HG02759 (cell line): ENCODE results near the gene FAM234B.

Experiments used
- ATAC-seq: cut with Tn5 transposase; IDR thresholded peaks from one replicate; pipeline ENCODE4 v1.9.1; 2021; ENCODE audit warnings: mild to moderate bottlenecking, moderate library complexity; ENCODE audit not compliant: unreplicated experiment

FAM234B gene

DNA sequence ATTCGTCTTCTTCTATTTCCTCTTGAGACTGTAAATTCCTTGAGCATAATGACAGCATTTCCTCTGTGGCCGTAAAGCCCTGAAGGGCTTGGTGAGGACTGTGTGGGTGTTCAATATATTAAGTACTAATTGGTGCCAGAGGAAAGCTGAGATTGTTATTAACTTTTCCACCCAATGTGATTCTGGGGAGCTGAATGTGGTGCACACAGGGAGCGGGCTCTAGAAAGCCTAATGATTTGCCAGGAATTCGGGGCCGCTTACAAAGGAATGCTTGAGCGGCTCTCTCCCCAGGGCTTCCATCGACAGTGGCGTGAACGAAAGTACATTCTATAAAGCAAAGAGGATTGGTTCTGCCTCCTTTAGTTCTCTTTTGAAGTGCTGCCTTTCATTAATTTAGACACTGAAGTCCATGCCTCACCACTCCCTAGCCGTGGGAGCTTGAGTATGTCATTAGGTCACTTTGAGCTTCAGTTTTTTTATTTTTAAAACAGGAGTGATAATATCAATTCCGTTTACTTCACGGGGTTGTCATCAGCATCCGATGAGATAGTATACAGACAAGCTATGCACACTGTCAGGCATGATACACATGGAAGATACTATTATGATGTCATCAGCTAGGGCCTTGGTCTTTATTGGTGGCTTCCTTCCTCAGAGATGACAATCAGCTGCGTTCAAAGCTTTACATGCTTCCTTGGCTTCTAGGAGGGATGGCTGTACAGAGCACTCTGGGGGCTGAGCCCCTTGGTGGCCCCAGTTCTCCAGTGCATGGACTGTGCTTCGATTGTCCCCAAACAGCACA, 70.3 kb downstream of the FAM234B start:
- no peak for ATAC-seq

DNA sequence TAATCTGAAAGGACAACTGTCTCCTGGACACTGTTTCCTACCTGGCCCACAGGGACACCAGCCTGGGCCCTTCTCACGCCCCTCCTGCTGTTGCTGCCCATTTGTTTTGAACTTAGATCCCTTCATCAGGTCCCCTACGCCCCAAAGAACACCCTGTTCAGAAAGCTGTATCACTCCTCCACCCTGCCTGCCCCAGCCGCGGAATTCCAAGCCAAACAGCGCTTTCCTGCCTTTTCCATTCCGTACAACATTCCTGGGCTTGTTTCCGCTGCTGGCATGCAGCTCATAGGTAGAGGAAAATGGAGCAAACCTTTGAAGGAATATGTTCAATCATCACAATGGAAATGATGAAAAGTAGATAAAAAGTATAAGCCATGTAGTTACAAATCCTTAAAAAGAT, 72.1 kb downstream of the FAM234B start:
- no peak for ATAC-seq

DNA sequence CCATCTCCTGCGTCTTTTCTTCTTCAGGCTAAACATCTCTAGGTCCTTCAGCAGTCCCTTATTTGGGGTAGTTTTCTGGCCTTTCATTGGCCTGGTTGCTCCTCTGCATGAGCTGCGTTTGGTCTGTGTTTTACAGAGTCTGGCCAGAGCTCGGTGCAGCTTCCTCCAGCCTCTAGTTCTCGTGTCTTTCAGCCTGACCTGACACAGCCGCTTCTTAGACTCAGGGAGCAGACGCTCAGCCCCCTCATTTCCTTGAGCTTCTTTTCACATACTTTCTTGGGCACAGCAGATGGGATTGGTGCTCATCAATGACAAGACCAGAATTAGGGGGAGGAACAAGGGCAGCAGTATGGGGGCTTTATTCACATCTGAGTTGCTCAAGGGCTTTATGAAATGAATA, 72.8 kb downstream of the FAM234B start:
- no peak for ATAC-seq

DNA sequence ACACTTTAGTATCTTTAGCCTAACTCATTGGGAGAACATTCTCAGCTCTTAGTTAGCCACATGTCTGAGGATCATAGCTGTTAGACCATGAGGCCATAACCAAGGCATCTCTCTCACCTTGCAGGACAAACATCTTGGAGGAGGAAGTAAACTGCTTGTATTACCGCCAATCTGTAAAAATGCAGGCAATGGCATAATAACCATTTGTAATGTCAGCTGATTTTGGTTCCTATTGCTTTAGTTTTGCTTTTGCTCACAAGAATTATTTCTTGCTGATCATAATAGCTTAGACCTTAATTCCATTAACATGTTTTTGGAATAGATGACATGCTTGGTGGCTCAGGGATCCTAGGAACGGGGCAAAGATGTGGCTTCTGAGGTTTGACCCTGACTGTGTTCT, 75.6 kb downstream of the FAM234B start:
- ATAC-seq = no peak

DNA sequence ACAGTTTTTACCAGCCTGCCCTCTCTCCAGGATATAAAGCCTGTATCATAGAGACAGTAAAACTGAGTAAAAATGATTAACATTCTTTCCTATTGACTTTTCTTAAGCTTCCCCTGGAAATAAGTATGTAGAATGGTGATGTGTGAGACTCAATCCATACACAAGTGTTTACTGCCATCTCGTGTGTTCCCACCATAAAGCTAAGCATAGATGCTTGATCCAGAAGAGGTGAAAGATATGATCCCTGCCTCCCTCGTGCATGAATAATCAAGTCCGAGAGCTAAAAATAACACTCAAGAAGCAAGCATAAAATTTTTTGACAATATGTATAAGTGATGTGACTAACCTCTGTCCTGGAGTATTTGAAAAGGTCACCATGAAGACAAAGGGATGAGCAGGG, 76.2 kb downstream of the FAM234B start:
- no peak for ATAC-seq

DNA sequence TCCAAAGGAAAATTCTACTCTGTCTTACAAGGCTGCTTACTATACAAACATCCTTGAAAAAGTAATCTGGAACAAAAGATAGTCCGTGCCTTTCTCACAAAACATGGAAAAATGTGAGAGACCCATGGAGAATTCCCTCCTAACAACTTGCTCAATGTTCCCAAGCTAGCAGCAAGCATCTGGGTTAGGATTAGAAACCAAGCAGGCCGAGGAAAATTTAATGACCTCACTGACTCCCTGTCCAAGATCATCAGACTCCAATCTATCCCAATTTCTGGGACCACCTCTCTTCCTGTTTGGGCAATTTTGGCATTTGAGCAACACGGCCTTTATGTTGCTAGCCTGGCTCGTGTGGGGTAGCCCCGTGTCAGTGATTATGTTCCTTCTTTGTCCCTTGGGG, 77.4 kb downstream of the FAM234B start:
- no peak for ATAC-seq

DNA sequence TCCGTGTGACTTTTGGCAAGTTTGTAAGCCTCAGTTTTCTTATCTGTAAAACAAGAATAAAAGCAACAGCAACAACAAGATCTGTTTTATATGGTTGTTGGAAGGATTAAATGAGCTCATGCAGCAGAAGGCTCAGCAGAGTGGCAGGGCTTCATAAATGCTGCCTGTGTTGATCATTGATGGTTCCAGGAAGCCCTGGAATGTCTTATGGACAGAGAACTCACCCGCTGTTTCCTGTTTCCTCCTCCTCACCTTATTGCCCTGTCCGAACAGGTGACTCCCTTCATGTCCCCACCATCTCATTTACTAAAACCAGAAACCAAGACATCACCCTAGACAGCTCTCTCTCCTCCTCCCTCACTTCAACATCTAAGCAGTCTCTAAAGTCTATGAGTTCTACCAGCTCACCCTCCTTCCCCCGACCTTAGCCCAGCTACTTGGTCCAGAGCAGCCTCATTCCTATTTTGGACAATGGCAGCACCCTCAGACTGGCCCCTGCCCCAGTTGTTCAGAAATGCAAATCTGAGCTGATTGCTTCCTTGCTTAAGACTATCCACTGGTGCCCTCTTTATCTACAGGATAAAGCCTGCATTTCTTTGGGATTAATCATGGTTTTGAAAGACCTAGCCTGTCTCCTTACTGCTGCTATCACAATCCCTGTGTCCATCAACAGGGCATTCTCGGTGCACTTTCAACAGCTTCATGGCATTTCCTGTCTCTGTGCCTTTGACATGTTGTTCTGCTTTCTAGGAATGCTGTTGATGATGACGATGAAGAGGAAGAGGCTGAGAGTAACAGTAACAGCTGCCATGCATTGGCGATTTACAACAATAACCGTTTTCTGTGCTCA, 80.7 kb downstream of the FAM234B start:
- ATAC-seq = no peak

DNA sequence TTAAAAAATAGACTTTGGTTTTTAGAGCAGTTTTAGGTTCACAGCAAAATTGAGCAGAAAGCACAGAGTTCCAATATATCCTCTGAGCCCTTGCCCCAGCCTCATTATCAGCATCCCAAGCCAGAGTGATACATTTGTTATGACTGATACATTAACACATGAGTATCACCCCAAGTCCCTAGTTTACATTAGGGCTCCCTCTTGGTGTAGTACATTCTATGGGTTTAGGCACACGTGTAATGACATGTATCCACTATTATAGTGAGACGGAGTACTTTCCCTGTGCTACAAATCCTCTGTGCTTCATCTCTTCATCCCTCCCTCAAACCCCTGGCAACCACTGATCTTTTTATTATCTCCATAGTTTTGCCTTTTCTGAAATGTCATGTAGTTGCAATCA, 81.8 kb downstream of the FAM234B start:
- ATAC-seq = no peak

DNA sequence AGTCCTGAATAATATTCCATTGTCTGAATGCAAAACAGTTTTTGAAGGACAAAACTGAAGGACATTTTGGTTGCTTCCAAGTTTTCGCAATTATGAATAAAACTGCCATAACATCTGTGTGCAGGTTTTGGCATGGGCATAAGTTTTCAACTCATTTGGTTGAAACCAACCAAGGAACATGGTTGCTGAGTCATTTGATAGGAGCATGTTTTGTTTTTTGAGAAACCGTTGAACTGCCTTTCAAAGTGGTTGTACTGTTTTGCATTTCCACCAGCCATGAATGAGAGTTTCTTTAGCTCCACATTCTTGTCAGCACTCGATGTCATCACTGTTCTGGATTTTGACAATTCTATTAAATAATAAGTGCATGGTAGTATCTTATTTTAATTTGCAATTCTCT, 82.3 kb downstream of the FAM234B start:
- no peak for ATAC-seq

DNA sequence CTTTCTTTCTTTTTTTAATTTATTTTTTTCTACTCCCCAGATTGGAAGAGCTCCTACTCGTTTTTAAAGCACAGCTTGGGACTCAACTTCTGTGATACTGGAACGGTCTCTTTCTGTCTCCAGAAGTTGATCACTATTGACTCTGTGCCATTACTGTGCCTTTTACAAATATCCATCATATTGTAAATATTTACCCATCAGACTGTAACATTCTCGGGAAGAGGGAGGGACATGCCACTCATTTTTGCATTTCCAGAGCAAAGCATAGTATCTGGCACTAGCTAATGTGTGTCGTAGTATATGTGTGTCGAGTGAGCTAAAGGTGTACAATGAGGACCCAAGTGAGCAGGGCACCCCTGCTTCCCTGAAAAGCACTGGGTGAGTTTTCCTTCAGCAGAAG, 83.3 kb downstream of the FAM234B start:
- ATAC-seq = no peak

DNA sequence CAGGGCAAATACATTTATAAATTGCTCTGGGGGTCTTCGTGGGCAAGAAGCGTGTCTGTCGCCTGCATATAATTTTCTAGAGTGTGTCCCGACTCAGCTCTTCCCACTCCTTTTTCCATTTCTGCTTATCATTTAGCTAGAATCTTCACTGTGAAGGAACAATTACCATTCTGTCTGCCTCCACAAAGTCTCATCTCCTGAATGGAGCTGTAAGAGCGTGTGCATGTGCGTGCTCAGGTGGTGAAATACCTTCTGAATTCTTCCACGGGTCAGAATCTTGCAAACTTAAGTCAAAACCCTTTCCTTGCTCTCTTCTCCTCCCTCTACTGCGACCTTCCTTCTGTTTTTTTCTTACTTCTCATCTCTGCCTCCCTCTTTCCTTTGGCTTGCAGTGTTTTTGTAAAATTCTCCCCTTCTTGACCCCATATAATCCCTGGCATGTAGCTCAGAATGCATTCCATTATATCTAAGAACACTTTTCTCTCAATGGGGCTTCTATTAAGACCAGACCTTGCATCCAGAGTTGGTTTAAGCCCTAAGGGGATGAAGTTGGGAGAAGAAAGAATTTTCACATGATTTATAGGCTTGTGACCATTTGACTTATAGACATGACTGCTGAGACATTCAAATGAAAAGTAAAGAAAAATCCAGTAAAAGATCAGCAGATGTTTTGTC, 84.2 kb downstream of the FAM234B start:
- no peak for ATAC-seq

DNA sequence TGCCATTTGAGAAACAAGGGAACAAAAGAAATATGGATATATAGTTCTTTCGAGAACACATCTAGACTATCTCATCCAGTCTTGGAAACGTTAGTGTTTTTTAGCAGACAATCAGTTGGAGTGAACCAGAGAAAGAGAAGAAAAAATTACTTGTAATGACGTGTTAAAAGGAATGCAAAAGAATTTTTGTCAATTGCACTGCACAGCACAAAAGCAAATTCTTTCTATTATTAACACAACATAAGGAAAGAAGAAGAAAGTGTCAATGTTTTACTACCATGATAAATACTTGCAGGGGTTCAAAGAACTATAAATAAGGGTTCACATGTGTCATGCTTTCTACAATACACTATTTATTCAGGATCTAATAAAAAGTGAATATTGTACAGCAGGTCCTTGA, 86.8 kb downstream of the FAM234B start:
- ATAC-seq = no peak
